ENCODE measurements around the gene SMIM43. TPM values are rescaled to one million over a fixed set of nuclear protein-coding genes. Genes with fewer than 3 reads are reported as not detected.
A peak's percentile ranks its signal among the peaks of the same experiment; 100 is the strongest.

SMIM43 gene
- total RNA-seq, 1 donor from 2014 or later = not detected

- H3K4me3 Mint-ChIP-seq (ENCODE audit: low read depth) = peak within 1 kb of the TSS; percentile 88
- H3K27ac Mint-ChIP-seq = peak within 1 kb of the TSS; percentile 97
- H3K36me3 Mint-ChIP-seq (ENCODE audit: insufficient read depth) = peaks cover 4% of the 10 kb centered on the region
- TF ChIP-seq CTCF (IDR thresholded peaks at IDR 0.05; ENCODE audit: unreplicated experiment) = no peak
- peaks cover 3% of the 10 kb centered on the region for H3K27me3 Mint-ChIP-seq
- peaks cover 10% of the 10 kb centered on the region for H3K4me1 Mint-ChIP-seq (ENCODE audit: low read depth)
- no peaks in the 10 kb centered on the region for H3K9me3 Mint-ChIP-seq (ENCODE audit: low read depth)
- DNase-seq (ENCODE audit: low spot score, unreplicated experiment) = peak; percentile 94
Observed at GRCh38 chr4:121800961-121801714, 36.2 kb upstream of the SMIM43 start, which contains the start of gene EXOSC9. Gene EXOSC9 (plus strand): TSS chr4:121801323. CDS start chr4:121801425, 102 bp downstream.

DNA sequence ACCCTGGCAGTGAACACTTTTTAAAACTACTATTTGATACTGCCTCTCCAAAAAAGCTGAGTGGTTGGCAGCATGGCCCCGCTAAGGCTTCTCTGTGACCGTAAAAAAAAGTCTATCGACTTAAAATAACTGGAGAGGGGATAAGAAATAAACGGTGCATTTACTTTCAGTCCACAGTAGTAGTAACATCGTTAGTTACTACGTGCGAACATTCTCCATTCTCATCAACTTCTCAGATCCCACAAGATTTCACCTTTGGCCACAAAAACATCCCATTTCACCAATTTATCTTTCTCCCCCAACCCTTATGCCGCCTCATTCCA lies 35.6 kb upstream of the SMIM43 start:
- no peak for TF ChIP-seq CTCF (IDR thresholded peaks at IDR 0.05; ENCODE audit: unreplicated experiment)
- peak overlapping the region; percentile 88 for H3K4me3 Mint-ChIP-seq (ENCODE audit: low read depth)
- DNase-seq (ENCODE audit: low spot score, unreplicated experiment) = no peak
- peaks cover 3% of the 10 kb centered on the region for H3K27me3 Mint-ChIP-seq
- peaks cover 11% of the 10 kb centered on the region for H3K4me1 Mint-ChIP-seq (ENCODE audit: low read depth)
- H3K27ac Mint-ChIP-seq = peak overlapping the region; percentile 97
- H3K9me3 Mint-ChIP-seq (ENCODE audit: low read depth) = no peaks in the 10 kb centered on the region
- H3K36me3 Mint-ChIP-seq (ENCODE audit: insufficient read depth) = peaks cover 4% of the 10 kb centered on the region

DNA sequence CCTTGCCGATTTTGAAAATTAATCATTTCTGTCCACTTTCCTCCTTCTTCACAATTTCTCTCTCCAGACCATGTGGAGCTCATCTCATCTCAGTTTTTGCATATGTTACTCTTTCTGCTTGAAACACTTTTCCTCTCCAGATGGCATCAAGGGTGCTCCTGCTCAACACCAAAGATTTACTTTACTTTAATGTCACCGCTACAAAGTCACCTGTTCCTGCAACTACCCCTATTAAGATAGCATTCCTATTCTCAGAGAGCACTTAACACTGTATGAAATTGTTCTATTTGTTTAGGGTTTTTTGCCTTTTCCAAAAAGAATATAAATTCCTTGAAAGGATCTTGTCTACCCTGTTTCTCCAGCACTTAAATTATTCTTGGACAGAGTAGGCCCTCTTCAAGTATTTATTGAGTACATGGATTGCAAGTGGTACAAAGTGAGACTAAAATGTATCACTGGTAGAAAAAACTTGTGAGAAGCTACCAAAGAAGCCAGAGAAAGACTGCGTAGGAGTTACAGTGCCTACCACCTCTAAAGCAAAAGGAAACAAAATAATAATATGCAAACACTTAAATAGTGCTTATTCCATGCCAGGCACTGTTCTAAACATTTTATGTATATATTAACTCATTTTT lies 35.0 kb upstream of the SMIM43 start:
- no peak for DNase-seq (ENCODE audit: low spot score, unreplicated experiment)
- Mint-ChIP-seq H3K9me3 (ENCODE audit: low read depth) (no peaks in the 10 kb centered on the region), H3K4me1 (ENCODE audit: low read depth) (peaks cover 14% of the 10 kb centered on the region), H3K36me3 (ENCODE audit: insufficient read depth) (peaks cover 2% of the 10 kb centered on the region), H3K4me3 (ENCODE audit: low read depth) (peak overlapping the region; percentile 88), H3K27me3 (peaks cover 6% of the 10 kb centered on the region), H3K27ac (peak overlapping the region; percentile 97)
- TF ChIP-seq CTCF (IDR thresholded peaks at IDR 0.05; ENCODE audit: unreplicated experiment) = no peak

DNA sequence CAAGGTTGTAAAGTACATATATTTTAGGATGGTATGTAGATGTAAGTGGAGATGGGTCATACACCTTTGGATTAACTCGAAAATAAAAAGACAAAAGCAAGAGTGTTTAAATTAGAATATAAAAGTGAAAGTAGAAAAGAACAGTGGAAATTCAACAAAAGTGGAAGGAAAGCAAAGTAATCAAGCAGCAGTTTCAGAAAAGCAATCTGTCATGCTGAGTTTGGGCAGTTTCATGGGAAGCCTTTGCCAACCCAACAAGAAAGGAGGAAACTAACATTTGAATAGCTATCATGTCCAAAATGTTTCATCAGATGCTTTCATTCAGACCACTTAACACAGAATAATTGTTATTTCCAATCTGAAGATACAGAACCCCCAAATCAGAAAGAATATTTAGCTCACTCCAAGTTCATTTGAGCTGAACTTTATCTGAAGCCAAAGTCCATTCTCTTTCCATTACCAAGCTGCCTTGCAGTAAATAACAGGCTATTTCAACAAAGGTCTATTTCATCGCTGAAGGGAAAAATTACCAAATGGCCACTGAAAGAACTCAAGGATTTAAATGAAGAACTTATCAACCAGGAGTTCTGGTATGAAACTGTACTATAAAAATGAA lies 34.4 kb upstream of the SMIM43 start:
- Mint-ChIP-seq H3K27ac (no peak overlapping the region), H3K4me3 (ENCODE audit: low read depth) (peak overlapping the region; percentile 32)
- DNase-seq (ENCODE audit: low spot score, unreplicated experiment) = no peak

More for the DNA sequence above, 34.4 kb upstream of the SMIM43 start:
- Mint-ChIP-seq H3K9me3 (ENCODE audit: low read depth) (no peaks in the 10 kb centered on the region), H3K4me1 (ENCODE audit: low read depth) (peaks cover 21% of the 10 kb centered on the region), H3K36me3 (ENCODE audit: insufficient read depth) (peaks cover 2% of the 10 kb centered on the region), H3K27me3 (peaks cover 6% of the 10 kb centered on the region)
- TF ChIP-seq CTCF (IDR thresholded peaks at IDR 0.05; ENCODE audit: unreplicated experiment) = no peak

Measured in progenitor cell of endocrine pancreas (in vitro differentiated cells).